Measurements from ENCODE around the gene PTCH1. TPM values are rescaled to one million over a fixed set of nuclear protein-coding genes. Genes with fewer than 3 reads are reported as not detected.

The PTCH1 gene
- total and polyA plus RNA-seq, 2 experiments from 2014 or later = 21.4 to 34.1 TPM

GRCh38 chr9:95460518-95461164 is 56.1 kb downstream of the PTCH1 start:
- Histone ChIP-seq H3K4me1 (ENCODE audit: insufficient read depth) (peaks cover 14% of the 10 kb centered on the region), H3K4me3 (no peak overlapping the region), H3K79me2 (replicated peaks; ENCODE audit: insufficient read depth) (0 out of 2 replicates have a peak, but pooled peaks cover 5% of the 10 kb centered on the region), H3K27me3 (ENCODE audit: insufficient read depth) (no peaks in the 10 kb centered on the region), H2AFZ (no peak overlapping the region), H3K36me3 (ENCODE audit: insufficient read depth) (peaks cover 47% of the 10 kb centered on the region), H3F3A (replicated peaks; ENCODE audit: low read depth) (no peaks in the 10 kb centered on the region), H3K27ac (ENCODE audit: low read depth) (no peak overlapping the region), H3K9me2 (ENCODE audit: insufficient read depth) (no peaks in the 10 kb centered on the region), H3K4me2 (no peak overlapping the region), H4K20me1 (replicated peaks; ENCODE audit: insufficient read depth) (no peaks in the 10 kb centered on the region; the same call in none of the 2 replicates)
- DNase-seq (ENCODE audit: low spot score) = no peak
- TF ChIP-seq CREB1 (CRISPR knock-in tag; IDR thresholded peaks at IDR 0.05; ENCODE audit: low read depth) (no peak), STAT1 (IDR thresholded peaks at IDR 0.05; ENCODE audit: unreplicated experiment) (no peak), ZNF114 (CRISPR knock-in tag; IDR thresholded peaks at IDR 0.05) (no peak), CTCF (conservative IDR thresholded peaks at IDR 0.05; ENCODE audit: low read depth in 2 of 2) (no peak), ZNF331 (CRISPR knock-in tag; IDR thresholded peaks at IDR 0.05; ENCODE audit: low read depth) (no peak), EZH2 (IDR thresholded peaks at IDR 0.05; ENCODE audit: low read depth, unreplicated experiment) (no peak), ETS1 (IDR thresholded peaks at IDR 0.05) (no peak), JUNB (IDR thresholded peaks at IDR 0.05; ENCODE audit: unreplicated experiment) (no peak), NANOG (IDR thresholded peaks at IDR 0.05; ENCODE audit: borderline replicate concordance) (no peak), EZH2phosphoT487 (IDR thresholded peaks at IDR 0.05; ENCODE audit: unreplicated experiment) (no peak), ZNF462 (CRISPR knock-in tag; IDR thresholded peaks at IDR 0.05) (no peak), REST (IDR thresholded peaks at IDR 0.05; ENCODE audit: unreplicated experiment) (no peak), POLR2AphosphoS5 (IDR thresholded peaks at IDR 0.05; ENCODE audit: low read depth) (no peak)
- H3K9me3 Mint-ChIP-seq = no peaks in the 10 kb centered on the region
- H3K36me3 Mint-ChIP-seq (ENCODE audit: low read depth) = peaks cover 40% of the 10 kb centered on the region
- peaks cover 6% of the 10 kb centered on the region for H3K27me3 Mint-ChIP-seq (ENCODE audit: insufficient read depth, low read depth, poor library complexity)
- peaks cover 36% of the 10 kb centered on the region for H3K4me1 Mint-ChIP-seq
- H3K4me3 Mint-ChIP-seq = no peak overlapping the region
- no peak for ATAC-seq
- H3K27ac Mint-ChIP-seq = no peak overlapping the region

Data from GM23338 (cell line).